Thyroid gland (tissue), 4 donors: ENCODE data around the gene LPAR1.

Source experiments
- POLR2A ChIP-seq, 2 donors: fragments of 450-650 bp; IDR thresholded peaks; one replicate each; pipeline ENCODE4 v1.6.1; 2017; ENCODE audit warnings: antibody characterized with exemption in 2 of 2, mild to moderate bottlenecking in 2 of 2, moderate library complexity in 1 of 2
- TF ChIP-seq, protein P1 (sequence below), 6 experiments: fragments of 200-600 bp in 3 of 6; fragments of 450-650 bp in 3 of 6; sonication (generic) in 3 of 6; IDR thresholded peaks; one replicate each; pipeline ENCODE4 v1.5.1; 2016 to 2019; ENCODE audit warnings: antibody characterized with exemption in 6 of 6, mild to moderate bottlenecking in 2 of 6, inconsistent platforms in 1 of 6, moderate library complexity in 1 of 6

- TF ChIP-seq, protein P1, sequence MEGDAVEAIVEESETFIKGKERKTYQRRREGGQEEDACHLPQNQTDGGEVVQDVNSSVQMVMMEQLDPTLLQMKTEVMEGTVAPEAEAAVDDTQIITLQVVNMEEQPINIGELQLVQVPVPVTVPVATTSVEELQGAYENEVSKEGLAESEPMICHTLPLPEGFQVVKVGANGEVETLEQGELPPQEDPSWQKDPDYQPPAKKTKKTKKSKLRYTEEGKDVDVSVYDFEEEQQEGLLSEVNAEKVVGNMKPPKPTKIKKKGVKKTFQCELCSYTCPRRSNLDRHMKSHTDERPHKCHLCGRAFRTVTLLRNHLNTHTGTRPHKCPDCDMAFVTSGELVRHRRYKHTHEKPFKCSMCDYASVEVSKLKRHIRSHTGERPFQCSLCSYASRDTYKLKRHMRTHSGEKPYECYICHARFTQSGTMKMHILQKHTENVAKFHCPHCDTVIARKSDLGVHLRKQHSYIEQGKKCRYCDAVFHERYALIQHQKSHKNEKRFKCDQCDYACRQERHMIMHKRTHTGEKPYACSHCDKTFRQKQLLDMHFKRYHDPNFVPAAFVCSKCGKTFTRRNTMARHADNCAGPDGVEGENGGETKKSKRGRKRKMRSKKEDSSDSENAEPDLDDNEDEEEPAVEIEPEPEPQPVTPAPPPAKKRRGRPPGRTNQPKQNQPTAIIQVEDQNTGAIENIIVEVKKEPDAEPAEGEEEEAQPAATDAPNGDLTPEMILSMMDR (IDR thresholded peaks at IDR 0.05) = no peak
- no peak for TF ChIP-seq POLR2A (IDR thresholded peaks at IDR 0.05)
Measured at GRCh38 chr9:110979636-110980035, 58.6 kb downstream of the LPAR1 start.
